DOHH2 (cell line): ENCODE data around the gene IRGC.
A peak's percentile ranks its signal among the peaks of the same experiment; 100 is the strongest.

Experiments used
- H3F3A ChIP-seq: fragments of 200-600 bp; sonication (generic), shearing (Covaris generic); 2 replicates; pipeline ENCODE4 v1.6.0; 2016; ENCODE audit warnings: antibody characterized with exemption, mild to moderate bottlenecking; ENCODE audit not compliant: control insufficient read depth, insufficient read depth
- H3K27ac ChIP-seq: fragments of 200-600 bp; sonication (generic); 2 replicates; pipeline ENCODE4 v1.5.1; 2014; ENCODE audit warnings: low read depth, mild to moderate bottlenecking, low read length, moderate library complexity
- H3K27me3 ChIP-seq: fragments of 200-600 bp; sonication (generic); 2 replicates; pipeline ENCODE4 v1.6.1; 2014; ENCODE audit warnings: mild to moderate bottlenecking, low read length, mixed read lengths; ENCODE audit not compliant: control insufficient read depth
- H3K36me3 ChIP-seq: fragments of 200-600 bp; sonication (generic); 2 replicates; pipeline ENCODE4 v1.6.1; 2014; ENCODE audit warnings: mild to moderate bottlenecking, low read length, moderate library complexity, mixed read lengths; ENCODE audit not compliant: control insufficient read depth
- H3K4me1 ChIP-seq: fragments of 200-600 bp; sonication (generic); 2 replicates; pipeline ENCODE4 v1.6.1; 2014; ENCODE audit warnings: mild to moderate bottlenecking, low read length, mixed read lengths; ENCODE audit not compliant: control insufficient read depth
- H3K4me2 ChIP-seq: fragments of 200-600 bp; sonication (generic); 2 replicates; pipeline ENCODE4 v1.6.0; 2014; ENCODE audit warnings: mild to moderate bottlenecking, low read length, moderate library complexity
- H3K4me3 ChIP-seq: fragments of 200-600 bp; sonication (generic); 2 replicates; pipeline ENCODE4 v1.5.1; 2014; ENCODE audit warnings: mild to moderate bottlenecking, low read length, mixed read lengths
- H3K79me2 ChIP-seq: fragments of 200-600 bp; sonication (generic); 2 replicates; pipeline ENCODE4 v1.6.1; 2014; ENCODE audit warnings: mild to moderate bottlenecking, low read length, mixed read lengths; ENCODE audit not compliant: control insufficient read depth
- H3K9me2 ChIP-seq: fragments of 200-600 bp; sonication (generic); replicated peaks from 2 replicates; pipeline ENCODE4 v1.6.1; 2014; ENCODE audit warnings: mild to moderate bottlenecking, low read length, mixed read lengths; ENCODE audit not compliant: control insufficient read depth
- H3K9me3 ChIP-seq: fragments of 200-600 bp; sonication (generic); 2 replicates; pipeline ENCODE4 v1.6.1; 2014; ENCODE audit warnings: antibody characterized with exemption, low read length, mixed read lengths; ENCODE audit not compliant: control insufficient read depth, insufficient read depth
- H4K20me1 ChIP-seq: fragments of 200-600 bp; sonication (generic); 2 replicates; pipeline ENCODE4 v1.6.0; 2014; ENCODE audit warnings: low read depth, mild to moderate bottlenecking, antibody characterized with exemption, low read length, moderate library complexity; ENCODE audit not compliant: control insufficient read depth, insufficient read depth
- EZH2phosphoT487 ChIP-seq: fragments of 200-600 bp; sonication (generic); IDR thresholded peaks from 2 replicates; pipeline ENCODE4 v1.6.1; 2017; ENCODE audit warnings: borderline replicate concordance, mild to moderate bottlenecking, antibody characterized with exemption, low read length, moderate library complexity, mixed read lengths
- TF ChIP-seq, protein P1 (sequence below): fragments of 200-600 bp; sonication (generic); IDR thresholded peaks from one replicate; pipeline ENCODE4 v1.5.1; 2014; ENCODE audit warnings: antibody characterized with exemption, mild to moderate bottlenecking, low read depth, low read length; ENCODE audit not compliant: poor library complexity, severe bottlenecking

The IRGC gene

GRCh38 chr19:43749898-43750297 is 34.0 kb downstream of the IRGC start:
- Histone ChIP-seq H3K79me2 (peaks cover 33% of the 10 kb centered on the region), H4K20me1 (no peaks in the 10 kb centered on the region), H3K36me3 (peaks cover 68% of the 10 kb centered on the region), H3K4me1 (peaks cover 55% of the 10 kb centered on the region), H3K4me3 (no peak overlapping the region), H3K9me3 (no peaks in the 10 kb centered on the region), H3K4me2 (no peak overlapping the region), H3K9me2 (no peaks in the 10 kb centered on the region), H3K27me3 (no peaks in the 10 kb centered on the region), H3F3A (peaks cover 13% of the 10 kb centered on the region), H3K27ac (no peak overlapping the region)
- TF ChIP-seq EZH2phosphoT487 = no peak
- TF ChIP-seq, protein P1, sequence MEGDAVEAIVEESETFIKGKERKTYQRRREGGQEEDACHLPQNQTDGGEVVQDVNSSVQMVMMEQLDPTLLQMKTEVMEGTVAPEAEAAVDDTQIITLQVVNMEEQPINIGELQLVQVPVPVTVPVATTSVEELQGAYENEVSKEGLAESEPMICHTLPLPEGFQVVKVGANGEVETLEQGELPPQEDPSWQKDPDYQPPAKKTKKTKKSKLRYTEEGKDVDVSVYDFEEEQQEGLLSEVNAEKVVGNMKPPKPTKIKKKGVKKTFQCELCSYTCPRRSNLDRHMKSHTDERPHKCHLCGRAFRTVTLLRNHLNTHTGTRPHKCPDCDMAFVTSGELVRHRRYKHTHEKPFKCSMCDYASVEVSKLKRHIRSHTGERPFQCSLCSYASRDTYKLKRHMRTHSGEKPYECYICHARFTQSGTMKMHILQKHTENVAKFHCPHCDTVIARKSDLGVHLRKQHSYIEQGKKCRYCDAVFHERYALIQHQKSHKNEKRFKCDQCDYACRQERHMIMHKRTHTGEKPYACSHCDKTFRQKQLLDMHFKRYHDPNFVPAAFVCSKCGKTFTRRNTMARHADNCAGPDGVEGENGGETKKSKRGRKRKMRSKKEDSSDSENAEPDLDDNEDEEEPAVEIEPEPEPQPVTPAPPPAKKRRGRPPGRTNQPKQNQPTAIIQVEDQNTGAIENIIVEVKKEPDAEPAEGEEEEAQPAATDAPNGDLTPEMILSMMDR = no peak

DNA sequence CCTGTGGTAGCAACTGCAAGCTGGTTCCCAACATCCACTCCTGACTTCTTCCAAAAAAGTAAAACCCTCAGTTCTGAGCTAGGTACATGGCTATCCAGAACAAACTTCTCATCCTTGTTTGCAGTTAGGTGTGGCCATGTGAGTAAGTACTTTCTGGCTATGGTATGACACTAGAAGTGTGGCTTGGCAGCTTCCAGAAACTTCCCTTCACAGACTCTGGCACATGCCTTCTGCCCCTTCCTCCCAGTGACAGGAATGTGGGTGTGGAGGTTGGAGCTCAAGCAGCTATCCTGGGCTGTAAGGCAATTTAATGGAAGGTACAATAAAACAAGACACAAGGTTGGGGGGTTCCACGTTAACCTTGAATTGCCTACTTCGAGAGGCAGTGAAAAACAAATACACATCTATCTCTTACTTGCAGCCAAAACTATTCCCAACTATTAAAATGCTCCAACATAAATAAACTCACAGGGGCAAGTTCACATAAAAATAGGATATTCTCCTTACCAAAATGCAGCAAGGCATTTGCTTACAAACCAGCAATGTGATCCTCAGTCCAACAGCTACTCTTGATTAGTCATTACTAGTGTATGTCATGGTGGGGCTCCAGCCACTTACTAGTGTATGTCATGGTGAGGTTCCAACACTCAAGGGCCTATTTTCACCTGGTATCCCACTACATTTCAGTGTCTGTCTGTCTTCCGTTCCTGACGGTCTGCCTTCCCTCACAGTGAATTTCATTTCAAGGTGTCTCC is 35.8 kb downstream of the IRGC start:
- peaks cover 61% of the 10 kb centered on the region for H3K4me1 ChIP-seq
- H3K36me3 ChIP-seq = peaks cover 70% of the 10 kb centered on the region

GRCh38 chr19:43752287-43752875 is 36.5 kb downstream of the IRGC start:
- Histone ChIP-seq H4K20me1 (no peaks in the 10 kb centered on the region), H3K79me2 (peaks cover 53% of the 10 kb centered on the region), H3K4me2 (peak overlapping the region; percentile 95; the same call in 1 of the 2 replicates), H3K27me3 (no peaks in the 10 kb centered on the region), H3K9me3 (no peaks in the 10 kb centered on the region), H3F3A (peaks cover 22% of the 10 kb centered on the region), H3K4me1 (peaks cover 66% of the 10 kb centered on the region), H3K36me3 (peaks cover 65% of the 10 kb centered on the region), H3K4me3 (no peak overlapping the region), H3K9me2 (no peaks in the 10 kb centered on the region), H3K27ac (no peak overlapping the region)
- no peak for TF ChIP-seq EZH2phosphoT487
- TF ChIP-seq, protein P1 = no peak

More for the DNA sequence above, 35.8 kb downstream of the IRGC start:
- Histone ChIP-seq H4K20me1 (no peaks in the 10 kb centered on the region), H3K9me3 (no peaks in the 10 kb centered on the region), H3K27ac (no peak overlapping the region), H3K9me2 (no peaks in the 10 kb centered on the region), H3K4me2 (no peak overlapping the region), H3K4me3 (no peak overlapping the region), H3F3A (peaks cover 19% of the 10 kb centered on the region), H3K27me3 (no peaks in the 10 kb centered on the region), H3K79me2 (peaks cover 49% of the 10 kb centered on the region)
- TF ChIP-seq EZH2phosphoT487 = no peak
- TF ChIP-seq, protein P1 = no peak
